Fibroblast of the conjunctiva (primary cell): Measurements from ENCODE around the gene CAMTA1.
"Not testable (repeated sequence)": the region's sequence is repeated elsewhere in the genome, so short reads cannot be mapped to it uniquely, and the experiment has no call there.

Experiments
- DNase-seq: peaks from one replicate; pipeline ENCODE4 v3.0.0-alpha.2; 2010; ENCODE audit warnings: low read depth

CAMTA1 gene

GRCh38 chr1:7313826-7314225 is 528.6 kb downstream of the CAMTA1 start:
- DNase-seq, result no peak

GRCh38 chr1:7315316-7315715 is 530.1 kb downstream of the CAMTA1 start:
- DNase-seq, result no peak

- DNase-seq, result no peak
Measured at GRCh38 chr1:7315946-7316345, 530.7 kb downstream of the CAMTA1 start.

- DNase-seq, result no peak
Measured at GRCh38 chr1:7317888-7318287, 532.6 kb downstream of the CAMTA1 start.

GRCh38 chr1:7319196-7319595 is 533.9 kb downstream of the CAMTA1 start:
- no peak for DNase-seq

GRCh38 chr1:7320661-7321060 is 535.4 kb downstream of the CAMTA1 start:
- DNase-seq, result no peak

- no peak for DNase-seq
Measured at GRCh38 chr1:7322283-7322785, 537.1 kb downstream of the CAMTA1 start.

- DNase-seq, result no peak
Measured at GRCh38 chr1:7322912-7323311, 537.7 kb downstream of the CAMTA1 start.

GRCh38 chr1:7325254-7325653 is 540.0 kb downstream of the CAMTA1 start:
- DNase-seq, result no peak

- DNase-seq, result no peak
Measured at GRCh38 chr1:7326366-7326765, 541.1 kb downstream of the CAMTA1 start.

GRCh38 chr1:7327849-7328248 is 542.6 kb downstream of the CAMTA1 start:
- no peak for DNase-seq

- no peak for DNase-seq
Measured at GRCh38 chr1:7329868-7330615, 544.8 kb downstream of the CAMTA1 start.

GRCh38 chr1:7330726-7331125 is 545.5 kb downstream of the CAMTA1 start:
- DNase-seq, result not testable (repeated sequence)

GRCh38 chr1:7331926-7332535 is 546.8 kb downstream of the CAMTA1 start:
- DNase-seq, result no peak

GRCh38 chr1:7333094-7333493 is 547.8 kb downstream of the CAMTA1 start:
- no peak for DNase-seq

GRCh38 chr1:7333620-7334019 is 548.4 kb downstream of the CAMTA1 start:
- no peak for DNase-seq

GRCh38 chr1:7334475-7335035 is 549.3 kb downstream of the CAMTA1 start:
- DNase-seq, result no peak

GRCh38 chr1:7335224-7335879 is 550.1 kb downstream of the CAMTA1 start:
- DNase-seq, result no peak

- no peak for DNase-seq
Measured at GRCh38 chr1:7338439-7338838, 553.2 kb downstream of the CAMTA1 start.

GRCh38 chr1:7339014-7339413 is 553.8 kb downstream of the CAMTA1 start:
- DNase-seq, result no peak

GRCh38 chr1:7339953-7340352 is 554.7 kb downstream of the CAMTA1 start:
- peak; percentile 5 for DNase-seq

- no peak for DNase-seq
Measured at GRCh38 chr1:7341145-7341905, 556.1 kb downstream of the CAMTA1 start.
